Measurements from ENCODE around the gene NOC3L. TPM values are rescaled to one million over a fixed set of nuclear protein-coding genes. Genes with fewer than 3 reads are reported as not detected.

NOC3L gene
- total and polyA plus RNA-seq, 9 of the 15 experiments (the other 6 are each of a cell fraction or from before 2014, with no cell fraction given) = 23.8 to 57.6 (median 32.6) TPM

GRCh38 chr10:94299417-94299816 is 63.3 kb downstream of the NOC3L start (continued):
- 0 out of 2 replicates have a peak, but pooled peaks have one; percentile 38 for TF ChIP-seq VEZF1 (CRISPR knock-in tag; IDR thresholded peaks at IDR 0.05)
- TF ChIP-seq LCOR (CRISPR knock-in tag; IDR thresholded peaks at IDR 0.05) = no peak; the same call in 1 of the 2 replicates
- TF ChIP-seq ADNP (tag; IDR thresholded peaks at IDR 0.05) = no peak
- no peak for TF ChIP-seq USF2 (CRISPR knock-in tag; IDR thresholded peaks at IDR 0.05)
- no peak for TF ChIP-seq CHD1 (IDR thresholded peaks at IDR 0.05; ENCODE audit: low read length)
- TF ChIP-seq XRCC5 (IDR thresholded peaks at IDR 0.05; ENCODE audit: low read depth, low read length) = no peak
- TF ChIP-seq ZNF551 (CRISPR knock-in tag; IDR thresholded peaks at IDR 0.05) = no peak
- TF ChIP-seq ZNF3 (CRISPR knock-in tag; IDR thresholded peaks at IDR 0.05) = no peak
- peak; percentile 71; the same call in 1 of the 2 replicates for TF ChIP-seq KHSRP (IDR thresholded peaks at IDR 0.05)
- TF ChIP-seq CHAMP1 (IDR thresholded peaks at IDR 0.05) = peak; percentile 65; the same call in 1 of the 2 replicates
- peak; percentile 45; the same call in 1 of the 2 replicates for TF ChIP-seq HMBOX1 (IDR thresholded peaks at IDR 0.05)
- peak; percentile 89 for TF ChIP-seq HDAC3 (IDR thresholded peaks at IDR 0.05; ENCODE audit: borderline replicate concordance, partially characterized antibody)
- TF ChIP-seq THRA (IDR thresholded peaks at IDR 0.05) = no peak
- no peak for TF ChIP-seq RNF219 (CRISPR knock-in tag; IDR thresholded peaks at IDR 0.05)
- no peak for TF ChIP-seq NR1H2 (CRISPR knock-in tag; IDR thresholded peaks at IDR 0.05)
- no peak for TF ChIP-seq SIN3B (IDR thresholded peaks at IDR 0.05; ENCODE audit: low read depth)
- TF ChIP-seq POLR2G (IDR thresholded peaks at IDR 0.05; ENCODE audit: low read depth, low read length) = no peak
- TF ChIP-seq ARNT (IDR thresholded peaks at IDR 0.05) = peak; percentile 84 to 91
- TF ChIP-seq MAFF (IDR thresholded peaks at IDR 0.05; ENCODE audit: low read length) = no peak
